HG02884 (cell line): Measurements from ENCODE around the gene SENP7.
"Not testable (repeated sequence)": the region's sequence is repeated elsewhere in the genome, so short reads cannot be mapped to it uniquely, and the experiment has no call there.

Experiments used
- ATAC-seq: cut with Tn5 transposase; IDR thresholded peaks from one replicate; pipeline ENCODE4 v1.9.1; 2021; ENCODE audit warnings: mild to moderate bottlenecking, moderate library complexity; ENCODE audit not compliant: unreplicated experiment

SENP7 gene

DNA sequence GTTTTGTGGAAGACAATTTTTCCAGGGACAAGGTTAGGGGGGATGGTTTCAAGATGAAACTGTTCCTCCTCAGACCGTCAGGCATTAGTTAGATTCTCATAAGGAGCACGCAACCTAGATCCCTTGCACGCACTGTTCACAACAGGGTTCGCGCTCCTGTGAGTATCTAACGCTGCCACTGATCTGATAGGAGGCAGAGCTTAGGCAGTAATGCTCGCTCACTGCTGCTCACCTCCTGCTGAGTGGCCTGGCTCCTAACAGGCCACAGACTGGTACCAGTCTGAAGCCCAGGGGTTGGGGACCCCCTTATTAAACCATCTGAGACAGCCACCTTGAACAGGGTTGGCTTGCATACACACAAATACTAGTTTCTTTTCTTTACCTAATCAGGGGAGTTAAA is 179.1 kb downstream of the SENP7 start:
- no peak for ATAC-seq

DNA sequence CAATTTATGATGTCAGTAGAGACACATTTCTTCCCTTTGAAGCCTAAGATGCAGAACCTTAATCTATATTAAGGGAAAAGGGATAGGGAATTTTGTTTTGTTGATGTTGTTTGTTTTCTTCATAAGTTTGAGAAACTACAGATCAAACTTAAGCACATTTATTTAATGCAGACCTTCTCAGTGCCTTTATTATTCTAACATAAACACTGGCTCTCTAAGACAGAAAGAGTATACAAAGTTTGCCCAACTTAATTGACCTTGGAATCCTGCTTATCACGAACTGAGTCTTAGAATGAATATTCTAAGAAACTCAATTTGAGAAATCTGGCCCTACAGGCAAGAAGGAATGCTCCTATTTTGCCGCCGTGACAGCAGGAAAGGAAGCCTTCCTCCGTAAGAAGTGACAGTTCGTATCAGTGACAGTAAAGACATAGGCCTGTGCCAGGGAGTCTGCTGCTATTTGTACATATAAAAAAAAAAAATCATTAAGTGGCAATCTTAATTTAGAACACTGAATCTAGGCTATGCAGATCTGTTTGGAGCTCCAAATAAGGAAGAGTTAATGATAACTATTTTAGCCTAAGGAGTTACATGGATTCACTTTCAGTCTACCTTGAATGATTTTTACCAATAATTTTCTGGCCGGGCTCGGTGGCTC is 183.9 kb downstream of the SENP7 start:
- no peak for ATAC-seq

DNA sequence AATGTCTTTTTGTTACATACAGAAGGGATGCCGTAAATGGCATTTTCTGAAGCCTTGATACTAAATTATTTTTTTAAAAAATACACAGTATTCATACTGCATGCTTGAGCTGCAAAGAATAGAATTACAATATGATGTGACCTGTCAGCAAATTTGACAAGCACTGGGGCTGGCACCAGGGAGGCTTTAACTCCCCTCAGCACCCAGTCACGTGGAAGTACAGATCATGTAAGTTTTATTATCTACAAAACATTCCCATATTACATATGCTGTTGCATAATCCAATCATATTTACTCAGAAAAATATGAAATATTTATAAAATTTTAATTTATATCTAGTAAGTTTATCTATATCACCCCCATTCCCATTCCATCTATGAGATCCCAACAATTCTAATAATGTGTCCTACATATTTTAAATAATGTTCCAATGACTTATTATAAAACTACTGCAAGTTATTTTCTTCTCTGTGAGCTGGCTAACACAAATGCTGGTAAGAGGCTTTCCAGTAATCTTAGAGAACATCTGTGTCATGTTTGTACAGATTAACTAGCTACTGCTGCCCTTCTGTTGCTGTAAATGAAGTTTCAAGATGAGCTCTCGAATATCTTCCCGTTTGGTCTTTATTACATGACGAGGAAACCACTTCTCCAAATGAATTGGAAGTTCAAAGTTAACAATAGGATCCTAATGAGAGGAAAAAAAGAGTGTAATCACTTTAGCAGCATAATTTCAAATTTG is 187.4 kb downstream of the SENP7 start:
- no peak for ATAC-seq

DNA sequence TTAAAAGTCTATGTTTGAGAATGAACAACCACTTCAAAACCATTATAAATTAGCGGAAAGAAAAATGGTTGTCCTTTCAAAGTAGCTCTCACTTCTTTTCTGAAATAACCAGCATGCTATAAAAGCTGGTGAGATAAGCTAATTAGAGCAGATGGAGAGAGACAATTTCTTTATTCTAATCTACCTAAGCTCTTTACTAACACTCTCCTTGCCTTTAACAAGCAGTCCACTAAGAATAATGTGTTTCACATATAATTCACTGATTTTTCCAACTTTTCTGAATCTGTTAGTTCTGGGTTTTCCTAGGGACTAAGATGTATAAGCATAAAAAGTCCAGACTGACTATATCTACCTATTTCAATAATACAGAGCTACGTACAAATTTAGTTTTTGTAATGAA is 192.5 kb downstream of the SENP7 start, which contains the start of gene IMPG2:
Gene IMPG2 (minus strand): TSS at position 101 of the 400 bp plus-strand sequence. CDS start 203 bp downstream, outside the sequence.
- no peak for ATAC-seq

DNA sequence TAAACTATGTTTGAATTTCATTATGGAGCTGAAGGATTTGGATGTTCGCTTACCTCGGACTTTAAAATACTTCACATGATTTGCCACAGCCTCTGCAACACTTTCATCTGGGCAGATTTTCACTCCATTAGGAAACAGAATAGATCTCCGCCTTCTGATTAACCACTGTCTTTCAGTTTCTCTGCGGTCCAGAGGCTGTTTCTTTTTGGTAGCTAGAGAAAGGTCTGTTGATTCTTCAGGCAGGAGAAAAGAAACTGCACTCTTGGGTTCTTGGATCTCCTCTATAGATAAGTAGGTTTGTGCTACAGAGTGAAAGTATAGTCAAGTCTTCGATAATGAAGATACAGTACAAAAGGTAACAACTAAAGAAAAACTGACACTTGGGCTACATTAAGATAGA is 193.5 kb downstream of the SENP7 start:
- ATAC-seq = no peak

DNA sequence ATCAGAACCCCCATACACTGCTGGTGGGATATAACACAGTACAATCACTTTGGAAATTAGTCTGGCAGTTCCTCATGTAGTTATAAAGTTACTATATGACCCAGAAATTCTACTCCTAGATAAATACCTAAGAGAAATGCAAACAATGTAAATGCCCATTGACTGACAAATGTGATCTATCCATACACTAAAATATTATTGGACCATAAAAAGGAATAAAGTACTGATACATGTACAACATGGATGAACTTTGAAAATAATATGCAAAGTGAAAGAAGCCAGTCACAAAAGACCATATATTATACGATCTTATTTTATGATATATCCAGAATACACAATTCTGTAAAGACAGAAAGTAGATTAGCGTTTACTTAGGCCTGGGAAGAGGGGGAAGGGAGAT is 200.5 kb downstream of the SENP7 start:
- ATAC-seq = no peak

DNA sequence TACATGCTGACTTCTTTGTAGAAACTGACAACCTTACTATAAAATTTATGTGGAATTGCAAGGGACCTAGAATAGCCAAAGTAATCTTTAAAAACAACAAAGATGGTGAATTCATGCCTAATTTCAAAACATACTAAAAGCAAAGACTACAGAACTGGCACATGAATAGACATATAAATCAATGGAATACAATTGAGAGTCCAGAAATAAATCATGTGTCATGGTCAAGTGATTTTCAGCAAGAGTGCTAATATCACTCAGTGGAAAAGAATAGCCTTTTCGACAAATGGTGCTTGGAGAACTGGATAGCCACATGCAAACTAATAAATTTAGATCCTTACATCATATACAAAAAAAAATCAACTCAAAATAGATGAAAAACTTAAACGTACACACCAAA is 201.3 kb downstream of the SENP7 start:
- no peak for ATAC-seq

DNA sequence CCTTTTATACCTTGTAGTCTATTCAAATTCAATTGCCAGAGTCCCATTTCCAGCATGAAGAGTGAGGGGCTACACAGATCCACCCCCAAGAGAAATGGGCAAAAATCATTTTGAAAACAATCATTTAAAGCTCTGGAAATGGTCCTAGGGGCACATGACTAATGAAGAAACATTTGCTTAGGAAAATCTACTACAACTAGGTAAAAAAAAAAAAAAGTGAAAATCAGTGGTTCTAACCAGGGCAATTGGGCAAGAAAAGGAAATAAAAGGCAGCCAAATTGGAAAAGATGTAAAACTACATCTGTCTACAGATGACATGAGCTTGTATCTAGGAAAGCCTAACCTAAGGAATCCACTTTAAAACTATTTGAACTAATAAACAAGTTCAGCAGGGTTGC is 202.0 kb downstream of the SENP7 start:
- no peak for ATAC-seq

DNA sequence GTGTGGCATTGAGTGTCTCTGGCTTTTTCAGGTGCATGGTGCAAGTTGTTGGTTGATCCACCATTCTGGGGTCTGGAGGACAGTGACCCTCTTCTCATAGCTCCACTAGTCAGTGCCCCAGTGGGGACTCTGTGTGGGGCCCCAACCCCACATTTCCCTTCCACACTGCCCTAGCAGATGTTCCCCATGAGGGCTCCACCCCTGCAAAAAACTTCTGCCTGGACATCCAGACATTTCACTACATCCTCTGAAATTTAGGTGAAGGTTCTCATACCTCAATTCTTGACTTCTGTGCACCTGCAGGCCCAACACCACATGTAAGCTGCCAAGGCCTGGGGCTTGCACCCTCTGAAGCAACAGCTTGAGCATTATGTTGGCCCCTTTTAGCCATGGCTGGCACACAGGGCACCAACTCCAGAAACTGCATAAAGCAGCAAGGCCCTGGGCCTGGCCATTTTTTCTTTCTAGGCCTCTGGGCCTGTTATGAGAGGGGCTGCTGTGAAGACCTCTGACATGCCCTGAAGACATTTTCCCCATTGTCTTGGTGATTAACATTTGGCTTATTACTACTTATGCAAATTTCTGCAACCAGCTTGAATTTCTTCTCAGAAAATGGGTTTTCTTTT is 204.8 kb downstream of the SENP7 start:
- ATAC-seq = not testable (repeated sequence)

DNA sequence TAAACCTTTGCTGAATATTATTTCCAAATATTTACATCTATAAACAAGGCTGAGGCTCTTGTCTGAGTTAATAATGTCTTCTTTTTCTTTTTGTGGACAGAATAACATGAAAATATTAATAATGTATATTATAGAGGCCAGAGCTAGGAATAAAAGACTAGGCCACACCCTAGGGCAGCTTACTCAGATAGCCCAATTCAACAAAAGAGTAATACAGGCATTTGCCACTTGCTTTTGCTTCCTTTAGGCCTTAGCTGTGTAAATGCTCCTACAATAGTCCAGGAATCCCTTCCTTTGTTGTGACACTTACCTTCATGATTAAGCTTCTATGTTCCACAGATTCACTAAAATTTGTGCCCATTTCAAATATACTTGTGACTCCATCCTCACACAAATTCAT is 209.2 kb downstream of the SENP7 start:
- ATAC-seq = no peak

DNA sequence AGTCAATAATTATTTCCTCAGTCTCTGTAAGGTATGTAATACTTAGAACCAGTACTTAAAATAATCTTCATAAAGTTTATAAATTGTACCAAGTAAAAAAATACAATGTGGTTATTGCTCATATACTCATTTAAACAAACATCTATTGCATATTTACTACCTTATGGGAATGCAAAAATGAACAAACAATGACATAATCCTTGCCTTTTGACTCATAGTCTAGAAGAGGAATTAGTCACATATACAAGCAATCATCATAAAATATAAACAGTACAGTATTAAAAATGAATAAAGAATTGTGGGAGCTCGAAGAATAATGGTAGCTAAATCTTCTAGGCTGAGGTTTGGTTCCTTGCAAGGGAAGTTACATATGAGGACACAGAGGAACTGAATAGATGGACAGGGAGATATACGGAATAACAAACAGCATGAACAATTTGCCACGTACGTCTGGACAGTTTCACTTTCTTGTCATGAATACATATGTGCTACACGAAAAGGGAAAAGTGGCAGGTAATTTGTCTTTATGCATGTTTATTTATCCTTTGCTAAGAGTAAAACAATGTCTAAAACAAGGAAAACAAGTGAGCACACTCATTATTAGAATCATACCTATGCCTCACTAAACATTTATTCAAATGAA is 209.8 kb downstream of the SENP7 start:
- peak; percentile 85 for ATAC-seq

DNA sequence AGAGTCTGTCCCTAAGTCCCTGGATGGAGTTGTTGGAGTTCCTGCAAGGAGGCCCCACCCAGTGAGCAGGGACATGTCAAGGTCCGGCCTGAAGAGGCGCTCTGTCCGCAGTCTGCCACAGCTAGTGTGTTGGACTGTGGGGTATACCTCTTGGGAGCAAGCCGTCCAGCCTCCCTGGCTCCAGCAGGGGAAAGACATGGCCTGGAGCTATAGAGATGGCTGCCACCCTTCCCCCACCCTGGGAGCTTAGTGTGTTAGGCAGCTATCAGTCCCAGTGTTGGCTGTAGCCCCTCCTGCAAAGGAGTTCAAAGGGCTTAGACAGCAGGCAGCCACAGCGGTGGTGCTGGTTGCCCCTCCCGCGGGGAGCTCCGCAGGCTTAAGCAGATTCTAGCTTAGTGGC is 212.9 kb downstream of the SENP7 start:
- ATAC-seq = no peak

DNA sequence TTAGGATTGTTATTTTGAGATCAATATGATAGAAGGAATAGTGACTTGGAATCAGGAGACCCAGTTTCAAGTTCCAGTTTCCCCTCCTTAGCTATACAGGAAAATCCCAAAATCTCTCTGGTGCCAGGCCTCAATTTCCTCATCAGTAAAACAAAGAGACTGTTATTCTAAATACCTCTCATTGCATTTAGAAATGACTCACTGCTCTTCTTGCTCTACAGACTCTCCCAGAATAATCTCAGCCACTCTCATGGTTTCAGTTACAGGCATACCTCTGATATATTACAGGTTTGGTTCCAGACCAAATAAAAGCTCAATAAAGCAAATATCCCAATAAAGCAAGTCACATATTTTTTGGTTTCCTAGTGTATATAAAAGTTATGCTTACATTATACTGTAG is 221.0 kb downstream of the SENP7 start:
- no peak for ATAC-seq

DNA sequence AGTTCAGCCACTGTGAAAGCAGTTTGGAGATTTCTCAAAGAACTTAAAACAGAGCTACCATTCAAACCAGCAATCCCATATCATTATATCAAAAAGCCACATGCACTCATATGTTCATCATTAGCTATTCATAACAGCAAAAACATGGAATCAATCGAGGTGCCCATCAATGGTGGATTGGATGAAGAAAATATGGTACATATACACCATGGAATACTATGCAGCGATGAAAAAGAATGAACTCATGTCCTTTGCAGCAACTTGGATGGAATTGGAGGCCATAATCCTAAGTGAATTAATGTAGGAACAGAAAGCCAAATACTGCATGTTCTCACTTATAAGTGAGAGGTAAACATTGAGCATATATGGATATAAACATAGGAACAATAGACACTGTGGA is 224.7 kb downstream of the SENP7 start:
- ATAC-seq = no peak

DNA sequence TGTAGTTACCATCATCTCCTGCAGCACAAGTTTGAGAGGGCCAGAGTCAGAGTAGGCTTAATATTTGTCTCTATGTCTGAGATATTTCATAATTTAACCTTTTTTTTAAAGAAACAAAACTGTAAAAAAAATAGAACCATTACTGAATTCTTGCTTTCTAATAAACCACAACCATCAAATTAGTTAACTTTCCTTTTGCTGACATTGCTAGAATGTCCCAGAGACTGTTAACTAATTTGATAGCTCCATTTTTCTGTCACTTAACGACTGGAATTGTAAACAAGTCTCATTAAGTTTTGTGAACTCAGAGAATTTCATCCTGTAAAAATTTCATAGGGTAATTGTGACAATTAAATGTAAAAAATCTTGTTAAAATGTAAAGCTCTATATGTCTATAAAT is 228.3 kb downstream of the SENP7 start:
- ATAC-seq = no peak

DNA sequence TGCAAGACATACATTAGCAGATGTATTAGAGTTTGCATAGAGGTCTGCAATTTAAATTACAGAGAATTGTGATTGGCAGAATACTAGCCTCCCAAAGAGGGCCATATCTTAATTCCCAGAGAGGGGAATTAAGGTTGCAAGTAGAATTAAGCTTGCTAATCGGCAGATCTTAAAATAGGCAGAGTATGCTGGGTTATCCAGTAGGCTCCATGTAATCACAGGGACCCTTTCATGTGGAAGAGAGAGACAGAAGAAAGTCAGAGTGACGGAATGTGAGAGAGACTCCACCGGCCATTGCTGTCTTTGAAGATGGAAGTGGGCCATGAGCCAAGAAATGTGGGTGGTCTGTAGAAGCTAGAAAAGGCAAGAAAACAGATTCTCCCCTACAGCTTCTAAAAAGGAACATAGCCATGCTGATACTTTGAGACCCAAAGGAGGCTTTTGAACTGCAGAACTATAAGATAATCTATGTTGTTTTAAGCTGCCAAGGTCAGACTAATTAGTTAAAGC is 231.4 kb downstream of the SENP7 start:
- no peak for ATAC-seq

DNA sequence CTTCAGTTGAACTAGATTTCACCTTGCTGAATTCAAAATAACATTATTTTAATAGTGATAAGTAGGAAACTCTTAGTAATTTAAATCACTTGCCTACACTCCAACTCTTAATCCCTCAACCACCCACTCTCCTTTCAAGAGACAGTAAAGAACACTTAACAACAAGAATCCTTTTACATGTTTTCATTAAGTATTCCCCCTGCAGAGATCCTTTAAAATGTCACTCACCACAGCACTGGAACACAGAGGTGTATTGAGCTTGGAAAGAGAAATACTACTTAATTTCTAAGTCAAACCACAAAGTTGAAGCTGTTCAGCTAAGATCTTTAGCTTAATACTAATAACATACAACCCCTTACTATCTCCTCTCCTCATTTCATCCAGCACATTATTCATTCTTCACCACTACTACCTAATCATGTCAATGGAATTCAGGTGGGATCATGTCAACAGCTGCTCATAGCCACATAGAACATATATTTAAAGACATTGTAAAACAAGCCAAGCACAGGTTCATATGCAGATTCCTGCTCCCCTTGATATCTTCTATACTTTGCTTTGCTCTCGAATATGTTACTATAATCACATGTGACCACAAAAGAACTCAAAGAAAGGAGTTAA is 233.1 kb downstream of the SENP7 start:
- ATAC-seq = no peak

DNA sequence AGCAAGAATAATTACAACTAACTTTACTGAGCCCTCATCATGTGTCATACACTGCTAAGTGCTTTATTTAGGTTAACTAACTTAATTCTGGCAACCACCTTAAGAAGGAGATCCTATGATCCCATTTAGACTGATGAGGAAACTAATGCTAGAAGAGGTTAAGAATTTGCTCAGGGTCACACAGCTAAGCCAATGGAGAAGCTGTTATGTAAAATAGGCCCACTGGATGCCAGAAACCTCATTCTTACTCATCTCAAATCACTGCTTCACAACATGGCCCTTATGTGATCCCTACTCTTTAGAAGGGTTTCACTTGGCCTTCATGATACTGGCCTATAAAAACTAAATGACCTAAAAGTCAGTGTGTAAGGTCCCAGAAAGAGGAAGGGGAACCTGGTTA is 233.8 kb downstream of the SENP7 start:
- no peak for ATAC-seq

DNA sequence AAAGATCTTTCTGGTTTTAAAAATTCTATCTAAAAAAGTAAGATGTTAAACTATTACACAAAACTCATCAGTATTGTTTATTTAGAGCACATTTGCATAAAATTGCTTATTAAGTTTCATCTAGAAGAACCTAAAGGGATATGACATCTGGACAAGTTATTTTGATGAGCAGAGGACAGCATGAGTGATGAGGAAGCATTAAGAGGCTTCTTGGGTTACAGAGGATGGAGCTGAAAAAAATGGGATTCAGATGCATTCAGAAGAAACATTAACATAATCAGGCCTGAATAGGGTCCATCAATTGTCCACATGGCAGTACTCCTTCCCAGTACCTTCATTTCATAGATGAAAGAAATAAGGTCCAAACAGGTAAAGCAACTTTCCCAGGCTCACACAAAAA is 234.3 kb downstream of the SENP7 start:
- ATAC-seq = no peak
